ENCODE results near the gene MORN4. TPM values are rescaled to one million over a fixed set of nuclear protein-coding genes. Genes with fewer than 3 reads are reported as not detected.
A peak's percentile ranks its signal among the peaks of the same experiment; 100 is the strongest.

Gene MORN4
- total RNA-seq, 4 donors from 2014 or later, result 2.1 to 11.5 (median 4.5) TPM

- Histone ChIP-seq H3K36me3 (no peaks in the 10 kb centered on the region), H3K27me3 (no peaks in the 10 kb centered on the region), H3K4me3 (no peak overlapping the region), H3K4me1 (peaks cover 26 to 39% (median 33%) of the 10 kb centered on the region in 4 donors), H3K27ac (replicated peaks in 1 of 4) (no peak overlapping the region), H3K9me3 (no peaks in the 10 kb centered on the region)
- intact Hi-C loops (cut with DNase I), result no loop called here
- no peak for DNase-seq (ENCODE audit: extremely low spot score)
- WGBS, result 94% methylated on average over 6 of the region's 6 CpGs
- TF ChIP-seq EP300 (IDR thresholded peaks at IDR 0.05), result no peak
- TF ChIP-seq POLR2A (IDR thresholded peaks at IDR 0.05; ENCODE audit: low read depth), result no peak
- TF ChIP-seq, protein P1, sequence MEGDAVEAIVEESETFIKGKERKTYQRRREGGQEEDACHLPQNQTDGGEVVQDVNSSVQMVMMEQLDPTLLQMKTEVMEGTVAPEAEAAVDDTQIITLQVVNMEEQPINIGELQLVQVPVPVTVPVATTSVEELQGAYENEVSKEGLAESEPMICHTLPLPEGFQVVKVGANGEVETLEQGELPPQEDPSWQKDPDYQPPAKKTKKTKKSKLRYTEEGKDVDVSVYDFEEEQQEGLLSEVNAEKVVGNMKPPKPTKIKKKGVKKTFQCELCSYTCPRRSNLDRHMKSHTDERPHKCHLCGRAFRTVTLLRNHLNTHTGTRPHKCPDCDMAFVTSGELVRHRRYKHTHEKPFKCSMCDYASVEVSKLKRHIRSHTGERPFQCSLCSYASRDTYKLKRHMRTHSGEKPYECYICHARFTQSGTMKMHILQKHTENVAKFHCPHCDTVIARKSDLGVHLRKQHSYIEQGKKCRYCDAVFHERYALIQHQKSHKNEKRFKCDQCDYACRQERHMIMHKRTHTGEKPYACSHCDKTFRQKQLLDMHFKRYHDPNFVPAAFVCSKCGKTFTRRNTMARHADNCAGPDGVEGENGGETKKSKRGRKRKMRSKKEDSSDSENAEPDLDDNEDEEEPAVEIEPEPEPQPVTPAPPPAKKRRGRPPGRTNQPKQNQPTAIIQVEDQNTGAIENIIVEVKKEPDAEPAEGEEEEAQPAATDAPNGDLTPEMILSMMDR (IDR thresholded peaks at IDR 0.05), result no peak
- TF ChIP-seq POLR2AphosphoS5 (IDR thresholded peaks at IDR 0.05), result no peak
Measured at GRCh38 chr10:97599272-97599619, 34.1 kb downstream of the MORN4 start.

GRCh38 chr10:97598407-97599271, 34.7 kb downstream of the MORN4 start:
- TF ChIP-seq, protein P1 (IDR thresholded peaks at IDR 0.05), result no peak
- no peak for TF ChIP-seq POLR2AphosphoS5 (IDR thresholded peaks at IDR 0.05)
- TF ChIP-seq POLR2A (IDR thresholded peaks at IDR 0.05; ENCODE audit: low read depth), result no peak
- TF ChIP-seq EP300 (IDR thresholded peaks at IDR 0.05), result no peak
- Histone ChIP-seq H3K36me3 (no peaks in the 10 kb centered on the region), H3K4me3 (no peak overlapping the region), H3K4me1 (peaks cover 30 to 45% (median 37%) of the 10 kb centered on the region in 4 donors), H3K27ac (replicated peaks in 1 of 4) (peak overlapping the region in 3 of 4 donors; percentile 93), H3K9me3 (no peaks in the 10 kb centered on the region), H3K27me3 (no peaks in the 10 kb centered on the region)
- no peak for DNase-seq (ENCODE audit: extremely low spot score)
- intact Hi-C loops (cut with DNase I), result no loop called here
- WGBS, result 82% methylated on average over 19 of the region's 19 CpGs

DNA sequence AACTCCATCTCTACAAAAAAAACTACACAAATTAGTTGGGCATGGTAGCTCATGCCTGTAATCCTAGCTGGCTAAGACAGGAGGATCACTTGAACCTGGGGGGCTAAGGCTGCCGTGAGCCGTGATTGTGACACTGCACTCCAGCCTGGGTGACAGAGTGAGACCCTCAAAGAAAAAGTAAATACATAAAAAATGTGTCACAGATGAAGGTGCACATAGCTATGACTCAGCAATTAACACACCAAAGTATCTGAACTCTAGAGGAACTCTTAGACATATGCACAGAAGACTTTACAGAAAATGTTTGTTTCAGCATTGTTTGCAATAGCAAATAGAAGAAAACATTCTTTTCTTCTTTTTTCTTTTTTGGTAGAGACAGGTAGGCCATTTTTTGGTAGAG, 35.5 kb downstream of the MORN4 start:
- intact Hi-C loops (cut with DNase I), result no loop called here

DNA sequence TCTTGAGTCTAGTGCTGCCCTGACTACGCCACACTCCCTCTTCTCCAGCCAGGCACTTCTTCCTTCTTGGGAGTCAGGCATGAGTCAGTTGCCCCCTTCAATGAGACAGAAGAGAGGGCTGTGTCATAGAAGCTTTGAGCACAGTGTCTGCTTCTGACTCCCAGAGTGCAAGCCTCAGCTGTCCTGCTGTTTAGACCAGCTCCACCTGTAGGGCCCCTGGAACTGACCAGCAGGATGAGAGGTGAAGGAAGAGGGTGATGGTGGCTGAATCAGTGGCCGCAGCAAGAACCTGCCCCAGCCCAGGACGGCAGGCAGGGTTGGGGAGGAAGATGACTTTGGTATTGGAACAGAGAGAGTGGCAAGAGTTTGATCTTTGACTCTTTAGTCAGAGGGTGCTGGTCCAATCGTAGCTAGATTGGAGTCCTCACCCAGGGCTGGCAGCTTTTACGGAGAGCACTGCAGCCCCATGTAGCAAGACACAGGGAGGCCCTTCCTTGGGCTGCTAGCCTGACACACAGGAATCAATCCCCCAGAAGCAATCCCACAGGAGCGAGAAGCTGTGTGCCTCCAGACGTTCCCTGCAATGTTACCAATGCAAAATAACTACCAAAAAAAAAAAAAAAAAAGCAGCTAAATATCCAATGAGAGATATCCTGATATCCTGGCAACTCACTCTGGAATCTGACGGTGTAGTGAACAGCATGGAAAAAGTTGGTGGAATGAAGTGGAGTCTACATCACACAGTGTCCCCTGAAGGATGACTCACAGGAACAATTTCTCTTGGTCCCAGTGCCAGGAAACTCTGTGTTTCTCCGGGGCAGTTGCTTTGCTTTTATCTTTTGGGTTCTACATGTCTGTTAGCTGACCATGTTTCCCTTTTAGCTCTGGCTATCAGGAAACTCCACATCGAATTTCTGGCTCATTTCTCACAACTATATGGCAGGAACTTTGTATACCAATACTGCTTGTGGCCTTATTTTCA, 36.9 kb downstream of the MORN4 start:
- DNase-seq (ENCODE audit: extremely low spot score), result no peak
- Histone ChIP-seq H3K36me3 (no peaks in the 10 kb centered on the region), H3K4me3 (no peak overlapping the region), H3K4me1 (peaks cover 32 to 57% (median 47%) of the 10 kb centered on the region in 4 donors), H3K27ac (replicated peaks in 1 of 4) (peak overlapping the region; percentile 86 to 93 (median 93)), H3K9me3 (no peaks in the 10 kb centered on the region), H3K27me3 (no peaks in the 10 kb centered on the region)
- TF ChIP-seq EP300 (IDR thresholded peaks at IDR 0.05) (peak; percentile 65), POLR2A (IDR thresholded peaks at IDR 0.05; ENCODE audit: low read depth) (no peak), POLR2AphosphoS5 (IDR thresholded peaks at IDR 0.05) (peak; percentile 84 to 91)
- TF ChIP-seq, protein P1 (IDR thresholded peaks at IDR 0.05), result no peak
- WGBS, result 27% methylated on average over 10 of the region's 10 CpGs
- intact Hi-C loops (cut with DNase I), result no loop called here

More for the DNA sequence above, 35.5 kb downstream of the MORN4 start:
- Histone ChIP-seq H3K9me3 (no peaks in the 10 kb centered on the region), H3K4me1 (peaks cover 32 to 54% (median 46%) of the 10 kb centered on the region in 4 donors), H3K36me3 (no peaks in the 10 kb centered on the region), H3K27ac (replicated peaks in 1 of 4) (peak overlapping the region; percentile 86 to 93 (median 93)), H3K27me3 (no peaks in the 10 kb centered on the region), H3K4me3 (no peak overlapping the region)
- WGBS, result 96% methylated on average over 2 of the region's 2 CpGs
- DNase-seq (ENCODE audit: extremely low spot score), result no peak
- TF ChIP-seq POLR2A (IDR thresholded peaks at IDR 0.05; ENCODE audit: low read depth), result no peak
- no peak for TF ChIP-seq POLR2AphosphoS5 (IDR thresholded peaks at IDR 0.05)
- TF ChIP-seq, protein P1 (IDR thresholded peaks at IDR 0.05), result no peak
- TF ChIP-seq EP300 (IDR thresholded peaks at IDR 0.05), result no peak
